Thoracic aorta (tissue), 2 donors: ENCODE measurements around the gene BSCL2. TPM values are rescaled to one million over a fixed set of nuclear protein-coding genes. Genes with fewer than 3 reads are reported as not detected.

Source experiments
- ATAC-seq: fragments of 150-250 bp; one replicate; pipeline ENCODE4 v1.8.0; 2017; ENCODE audit warnings: low read depth; ENCODE audit not compliant: insufficient number of reproducible peaks, low FRiP score
- DNase-seq: peaks from one replicate; pipeline ENCODE4 v3.0.0-alpha.2; 2020; ENCODE audit warnings: low spot score
- H3K27ac ChIP-seq, 2 donors: fragments of 200-600 bp; sonication (generic); 1 replicate in 1 of 2; 2 replicates in 1 of 2; pipeline ENCODE4 v1.5.1; 2016; ENCODE audit warnings: mild to moderate bottlenecking in 2 of 2, moderate library complexity in 2 of 2
- H3K27me3 ChIP-seq: fragments of 200-600 bp; sonication (generic); replicated peaks from 2 replicates; pipeline ENCODE4 v1.6.0; 2016; ENCODE audit warnings: mild to moderate bottlenecking; ENCODE audit not compliant: insufficient read depth
- H3K36me3 ChIP-seq: fragments of 200-600 bp; sonication (generic); one replicate; pipeline ENCODE4 v1.5.1; 2016
- H3K4me1 ChIP-seq, 2 donors: fragments of 200-600 bp; sonication (generic); 1 replicate in 1 of 2; 2 replicates in 1 of 2; pipeline versions ENCODE4 v1.5.1 to v1.6.0; 2016; ENCODE audit warnings: low read depth in 2 of 2, mild to moderate bottlenecking in 1 of 2; ENCODE audit not compliant: control insufficient read depth in 1 of 2
- H3K4me3 ChIP-seq: fragments of 200-600 bp; sonication (generic); 2 replicates; pipeline ENCODE4 v1.5.1; 2016; ENCODE audit warnings: mild to moderate bottlenecking
- H3K9me3 ChIP-seq: fragments of 200-600 bp; sonication (generic); 2 replicates; pipeline ENCODE4 v1.5.1; 2016
- total RNA-seq, 2 donors: library from RNA; depleted of rRNA; stranded (reverse); fragments of >200 nt; gene quantifications; one replicate each; pipeline versions ENCODE4 v1.1.0 to v1.2.3, GENCODE V29; 2016
- TF ChIP-seq, protein P1 (sequence below): fragments of 200-600 bp; sonication (generic); IDR thresholded peaks from one replicate; pipeline ENCODE4 v1.5.1; 2019; ENCODE audit warnings: antibody characterized with exemption

BSCL2 gene
- total RNA-seq, 2 donors from 2014 or later: 14.0 to 50.9 TPM

GRCh38 chr11:62649486-62649885 is 57.7 kb downstream of the BSCL2 start:
- ATAC-seq (no peak), DNase-seq (no peak)
- no peaks in the 10 kb centered on the region for H3K9me3 ChIP-seq
- H3K4me1 ChIP-seq: peaks cover 12 to 34% of the 10 kb centered on the region in 2 donors
- no peak overlapping the region for H3K27ac ChIP-seq
- peaks cover 14% of the 10 kb centered on the region for H3K36me3 ChIP-seq
- no peak overlapping the region for H3K4me3 ChIP-seq
- TF ChIP-seq, protein P1, sequence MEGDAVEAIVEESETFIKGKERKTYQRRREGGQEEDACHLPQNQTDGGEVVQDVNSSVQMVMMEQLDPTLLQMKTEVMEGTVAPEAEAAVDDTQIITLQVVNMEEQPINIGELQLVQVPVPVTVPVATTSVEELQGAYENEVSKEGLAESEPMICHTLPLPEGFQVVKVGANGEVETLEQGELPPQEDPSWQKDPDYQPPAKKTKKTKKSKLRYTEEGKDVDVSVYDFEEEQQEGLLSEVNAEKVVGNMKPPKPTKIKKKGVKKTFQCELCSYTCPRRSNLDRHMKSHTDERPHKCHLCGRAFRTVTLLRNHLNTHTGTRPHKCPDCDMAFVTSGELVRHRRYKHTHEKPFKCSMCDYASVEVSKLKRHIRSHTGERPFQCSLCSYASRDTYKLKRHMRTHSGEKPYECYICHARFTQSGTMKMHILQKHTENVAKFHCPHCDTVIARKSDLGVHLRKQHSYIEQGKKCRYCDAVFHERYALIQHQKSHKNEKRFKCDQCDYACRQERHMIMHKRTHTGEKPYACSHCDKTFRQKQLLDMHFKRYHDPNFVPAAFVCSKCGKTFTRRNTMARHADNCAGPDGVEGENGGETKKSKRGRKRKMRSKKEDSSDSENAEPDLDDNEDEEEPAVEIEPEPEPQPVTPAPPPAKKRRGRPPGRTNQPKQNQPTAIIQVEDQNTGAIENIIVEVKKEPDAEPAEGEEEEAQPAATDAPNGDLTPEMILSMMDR: no peak
- no peaks in the 10 kb centered on the region for H3K27me3 ChIP-seq

GRCh38 chr11:62648967-62649364 is 58.3 kb downstream of the BSCL2 start:
- no peak for ATAC-seq
- peaks cover 12 to 37% of the 10 kb centered on the region in 2 donors for H3K4me1 ChIP-seq

GRCh38 chr11:62648185-62648966 is 58.8 kb downstream of the BSCL2 start:
- Histone ChIP-seq H3K9me3 (no peaks in the 10 kb centered on the region), H3K4me3 (no peak overlapping the region), H3K4me1 (peaks cover 12 to 37% of the 10 kb centered on the region in 2 donors), H3K27me3 (no peaks in the 10 kb centered on the region), H3K27ac (no peak overlapping the region), H3K36me3 (peaks cover 14% of the 10 kb centered on the region)
- TF ChIP-seq, protein P1: no peak
- no peak for DNase-seq
- no peak for ATAC-seq

More at GRCh38 chr11:62648967-62649364, 58.3 kb downstream of the BSCL2 start:
- H3K36me3 ChIP-seq: peaks cover 14% of the 10 kb centered on the region
- H3K9me3 ChIP-seq: no peaks in the 10 kb centered on the region
- H3K27ac ChIP-seq: no peak overlapping the region
- TF ChIP-seq, protein P1: no peak
- DNase-seq: no peak
- H3K4me3 ChIP-seq: no peak overlapping the region
- H3K27me3 ChIP-seq: no peaks in the 10 kb centered on the region

- TF ChIP-seq, protein P1: no peak
- Histone ChIP-seq H3K9me3 (no peaks in the 10 kb centered on the region), H3K4me1 (peaks cover 12 to 36% of the 10 kb centered on the region in 2 donors), H3K36me3 (peaks cover 18% of the 10 kb centered on the region), H3K27ac (no peak overlapping the region), H3K4me3 (no peak overlapping the region), H3K27me3 (no peaks in the 10 kb centered on the region)
- no peak for DNase-seq
- no peak for ATAC-seq
Observed at GRCh38 chr11:62647609-62648005, 59.6 kb downstream of the BSCL2 start.

DNA sequence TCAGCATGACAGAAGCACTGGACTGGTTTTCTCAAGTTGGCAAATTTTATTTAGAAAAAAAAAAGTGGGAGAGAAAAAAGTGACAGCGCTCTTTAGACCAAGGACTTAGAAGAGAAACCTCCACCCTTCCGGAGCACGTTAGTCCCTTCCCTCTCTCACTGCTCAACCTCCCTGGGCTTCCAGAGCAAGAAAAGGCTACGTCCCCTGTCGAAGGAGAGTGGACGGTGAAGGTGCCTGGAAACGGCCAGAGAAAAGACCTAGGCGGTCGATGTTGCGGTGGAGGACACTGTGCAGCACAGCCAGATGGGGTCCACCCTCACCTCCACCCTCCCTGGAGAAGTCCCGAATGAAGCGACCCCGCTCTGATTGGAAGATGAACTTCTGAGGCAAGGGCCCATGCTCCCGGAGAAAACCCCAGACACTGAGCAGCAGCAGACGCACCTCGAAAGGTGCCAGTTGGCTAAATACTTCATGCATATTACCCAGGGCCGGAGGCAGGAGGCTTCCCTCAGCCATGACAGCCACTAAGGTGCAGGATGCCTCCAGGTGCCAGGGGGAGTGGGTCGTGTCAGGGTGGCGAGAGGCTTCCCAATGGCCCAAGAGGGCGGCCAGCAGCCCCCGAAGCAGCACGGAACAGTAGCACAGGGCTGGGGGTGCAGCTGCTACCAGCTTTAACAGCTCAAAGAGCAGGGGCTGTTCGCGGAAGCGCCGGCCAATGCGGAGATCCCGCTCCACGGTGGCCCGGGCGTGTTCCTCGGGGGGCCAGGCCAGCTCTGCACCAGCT is 60.2 kb downstream of the BSCL2 start:
- H3K27ac ChIP-seq: peak overlapping the region; percentile 34 to 52
- no peaks in the 10 kb centered on the region for H3K9me3 ChIP-seq
- H3K4me1 ChIP-seq: peaks cover 8 to 30% of the 10 kb centered on the region in 2 donors
- H3K27me3 ChIP-seq: no peaks in the 10 kb centered on the region
- H3K4me3 ChIP-seq: peak overlapping the region; percentile 94
- DNase-seq (no peak), ATAC-seq (no peak)
- peaks cover 21% of the 10 kb centered on the region for H3K36me3 ChIP-seq
- TF ChIP-seq, protein P1: no peak
